Measurements from ENCODE around the gene CLDN14. TPM values are rescaled to one million over a fixed set of nuclear protein-coding genes. Genes with fewer than 3 reads are reported as not detected.

Gene CLDN14
- total and polyA plus RNA-seq, 8 donors = 0.48 TPM; not detected in 7

- H3K4me1 ChIP-seq = peaks cover 7 to 17% (median 14%) of the 10 kb centered on the region in 4 donors
- no peak for DNase-seq
- H3K27me3 ChIP-seq = no peaks in the 10 kb centered on the region
- no peaks in the 10 kb centered on the region for H3K36me3 ChIP-seq
- intact Hi-C loops (cut with DNase I; ENCODE audit: low total_unique reads) = loop anchor here (5.0 kb wide), 1 partner anchor 416 kb away; no protein-coding TSS in a partner anchor
- H3K9me3 ChIP-seq = no peaks in the 10 kb centered on the region
- WGBS, 5 donors = 79 to 86% (median 83%) methylated on average over 9 of the region's 9 CpGs
- H3K27ac ChIP-seq = no peak overlapping the region
- no peak overlapping the region for H3K4me3 ChIP-seq
- TF ChIP-seq EP300 (IDR thresholded peaks at IDR 0.05) (no peak), POLR2A (IDR thresholded peaks at IDR 0.05) (no peak), CTCF (IDR thresholded peaks at IDR 0.05) (no peak), POLR2AphosphoS5 (IDR thresholded peaks at IDR 0.05) (no peak)
Observed at GRCh38 chr21:36506482-36506881, 26.6 kb upstream of the CLDN14 start.

- DNase-seq = peak in 1 of 2 donors; percentile 84
- intact Hi-C loops (cut with DNase I; ENCODE audit: low total_unique reads) = loop anchor here (5.0 kb wide), 1 partner anchor 418 kb away; no protein-coding TSS in a partner anchor
- 30 to 33% (median 31%) methylated on average over 5 of the region's 5 CpGs for WGBS, 5 donors
- Histone ChIP-seq H3K9me3 (no peaks in the 10 kb centered on the region), H3K4me1 (peaks cover 5 to 24% (median 15%) of the 10 kb centered on the region in 4 donors), H3K4me3 (no peak overlapping the region), H3K27ac (no peak overlapping the region), H3K27me3 (no peaks in the 10 kb centered on the region), H3K36me3 (no peaks in the 10 kb centered on the region)
- TF ChIP-seq POLR2AphosphoS5 (IDR thresholded peaks at IDR 0.05) = no peak
- peak in 5 of 7 experiments; percentile 73 to 96 (median 93) for TF ChIP-seq CTCF (IDR thresholded peaks at IDR 0.05)
Observed at GRCh38 chr21:36504067-36505058, 24.4 kb upstream of the CLDN14 start.

GRCh38 chr21:36502365-36502764, 22.4 kb upstream of the CLDN14 start:
- DNase-seq = no peak
- Histone ChIP-seq H3K36me3 (no peaks in the 10 kb centered on the region), H3K9me3 (no peaks in the 10 kb centered on the region), H3K4me3 (no peak overlapping the region), H3K27ac (no peak overlapping the region), H3K27me3 (no peaks in the 10 kb centered on the region), H3K4me1 (peaks cover 5 to 24% (median 11%) of the 10 kb centered on the region in 4 donors)
- intact Hi-C loops (cut with DNase I; ENCODE audit: low total_unique reads) = no loop called here
- 61 to 88% (median 79%) methylated on average over 2 of the region's 2 CpGs for WGBS, 5 donors
- no peak for TF ChIP-seq POLR2AphosphoS5 (IDR thresholded peaks at IDR 0.05)
- TF ChIP-seq EP300 (IDR thresholded peaks at IDR 0.05) = no peak
- TF ChIP-seq CTCF (IDR thresholded peaks at IDR 0.05) = no peak
- no peak for TF ChIP-seq POLR2A (IDR thresholded peaks at IDR 0.05)

GRCh38 chr21:36501589-36501892, 21.6 kb upstream of the CLDN14 start:
- no peak for DNase-seq
- Histone ChIP-seq H3K27me3 (no peaks in the 10 kb centered on the region), H3K27ac (no peak overlapping the region), H3K4me1 (peaks cover 5 to 23% (median 11%) of the 10 kb centered on the region in 4 donors), H3K4me3 (no peak overlapping the region), H3K9me3 (no peaks in the 10 kb centered on the region), H3K36me3 (no peaks in the 10 kb centered on the region)
- WGBS, 5 donors = 34 to 58% (median 51%) methylated on average over 4 of the region's 4 CpGs
- intact Hi-C loops (cut with DNase I; ENCODE audit: low total_unique reads) = no loop called here
- TF ChIP-seq POLR2A (IDR thresholded peaks at IDR 0.05) = no peak
- TF ChIP-seq EP300 (IDR thresholded peaks at IDR 0.05) = no peak
- no peak for TF ChIP-seq POLR2AphosphoS5 (IDR thresholded peaks at IDR 0.05)
- TF ChIP-seq CTCF (IDR thresholded peaks at IDR 0.05) = no peak

All from stomach (tissue), 9 donors.